HEK293 (cell line): ENCODE data around the gene PDAP1.

Experiments used
- CTCF ChIA-PET: fragments of 350-600 bp; formaldehyde crosslinking; extraction: SDS; loops from one replicate; lab custom pipeline; 2021; ENCODE audit warnings: antibody characterized with exemption; lab: Yijun Ruan, JAX
- POLR2A ChIA-PET: fragments of 300-600 bp; formaldehyde crosslinking; extraction: SDS; loops from one replicate; lab custom pipeline; 2020; ENCODE audit warnings: antibody characterized with exemption, inconsistent platforms; lab: Yijun Ruan, JAX
- H3K27ac ChIP-seq: fragments of 200-500 bp; sonication (Bioruptor generic); 2 replicates; pipeline ENCODE4 v1.5.1; 2014; ENCODE audit warnings: low read depth, low read length, control low read depth, inconsistent platforms; ENCODE audit errors: extremely low read depth
- H3K36me3 ChIP-seq, 2 experiments: fragments of 200-500 bp in 1 of 2; sonication (Bioruptor generic) in 1 of 2; 1 replicate in 1 of 2; 2 replicates in 1 of 2; pipeline ENCODE4 v1.5.1; 2014 to 2017; ENCODE audit warnings: inconsistent platforms in 2 of 2, low read length in 2 of 2; ENCODE audit not compliant: control insufficient read depth in 2 of 2, insufficient read depth in 1 of 2
- H3K4me1 ChIP-seq: fragments of 200-500 bp; sonication (Bioruptor generic); 2 replicates; pipeline ENCODE4 v1.5.1; 2014; ENCODE audit warnings: mild to moderate bottlenecking, low read length, inconsistent platforms; ENCODE audit not compliant: control insufficient read depth, insufficient read depth
- H3K4me3 ChIP-seq: 2 replicates; pipeline ENCODE4 v1.5.1; 2011; ENCODE audit warnings: low read depth, mild to moderate bottlenecking, control low read depth, low read length, moderate library complexity
- H3K9me3 ChIP-seq: fragments of 200-500 bp; sonication (Bioruptor generic); 2 replicates; pipeline ENCODE4 v1.5.1; 2014; ENCODE audit warnings: low read depth, low read length, inconsistent platforms; ENCODE audit not compliant: control insufficient read depth, insufficient read depth
- BCL11A ChIP-seq: fragments of 450-650 bp; formaldehyde crosslinking; IDR thresholded peaks from 2 replicates; pipeline ENCODE4 v1.5.1; 2016; ENCODE audit warnings: low read depth, missing biosample characterization, missing genetic modification characterization
- ZBTB21 ChIP-seq: fragments of 450-650 bp; formaldehyde crosslinking; IDR thresholded peaks from 2 replicates; pipeline ENCODE4 v1.5.1; 2017; ENCODE audit warnings: missing biosample characterization, missing genetic modification characterization
- ZNF10 ChIP-seq: fragments of 450-650 bp; formaldehyde crosslinking; IDR thresholded peaks from 2 replicates; pipeline ENCODE4 v1.5.1; 2017; ENCODE audit warnings: missing biosample characterization, missing genetic modification characterization
- ZNF114 ChIP-seq: fragments of 450-650 bp; formaldehyde crosslinking; IDR thresholded peaks from 2 replicates; pipeline ENCODE4 v1.5.0; 2017; ENCODE audit warnings: missing biosample characterization, missing genetic modification characterization
- ZNF121 ChIP-seq: fragments of 450-650 bp; formaldehyde crosslinking; IDR thresholded peaks from 2 replicates; pipeline ENCODE4 v1.5.1; 2016; ENCODE audit warnings: missing biosample characterization, missing genetic modification characterization
- ZNF184 ChIP-seq: fragments of 450-650 bp; IDR thresholded peaks from 2 replicates; pipeline ENCODE4 v1.5.1; 2018; ENCODE audit warnings: missing biosample characterization, mild to moderate bottlenecking, missing genetic modification characterization
- ZNF223 ChIP-seq: fragments of 450-650 bp; formaldehyde crosslinking; IDR thresholded peaks from 2 replicates; pipeline ENCODE4 v1.5.1; 2016; ENCODE audit warnings: missing biosample characterization, missing genetic modification characterization
- ZNF24 ChIP-seq: fragments of 450-650 bp; formaldehyde crosslinking; IDR thresholded peaks from 2 replicates; pipeline ENCODE4 v1.5.1; 2016; ENCODE audit warnings: missing biosample characterization, missing genetic modification characterization
- ZNF404 ChIP-seq: fragments of 450-650 bp; formaldehyde crosslinking; IDR thresholded peaks from 2 replicates; pipeline ENCODE4 v1.5.1; 2017; ENCODE audit warnings: missing biosample characterization, missing genetic modification characterization
- ZNF555 ChIP-seq: fragments of 450-650 bp; formaldehyde crosslinking; conservative IDR thresholded peaks from 2 replicates; pipeline ENCODE4 v1.5.1; 2017; ENCODE audit warnings: missing biosample characterization, mild to moderate bottlenecking, missing genetic modification characterization, inconsistent platforms
- ZNF560 ChIP-seq: fragments of 450-650 bp; formaldehyde crosslinking; IDR thresholded peaks from 2 replicates; pipeline ENCODE4 v1.5.1; 2017; ENCODE audit warnings: missing biosample characterization, missing genetic modification characterization, borderline replicate concordance
- ZNF664 ChIP-seq: fragments of 450-650 bp; formaldehyde crosslinking; IDR thresholded peaks from 2 replicates; pipeline ENCODE4 v1.5.1; 2016; ENCODE audit warnings: missing biosample characterization, missing genetic modification characterization
- TF ChIP-seq, protein P1 (sequence below): fragments of 450-650 bp; formaldehyde crosslinking; IDR thresholded peaks from 2 replicates; pipeline ENCODE4 v1.5.1; 2016; ENCODE audit warnings: missing biosample characterization, missing genetic modification characterization
- TF ChIP-seq, protein P2 (sequence below): fragments of 450-650 bp; formaldehyde crosslinking; IDR thresholded peaks from 2 replicates; pipeline ENCODE4 v1.5.1; 2016; ENCODE audit warnings: missing biosample characterization, missing genetic modification characterization, low read depth
- TF ChIP-seq, protein P3 (sequence below): fragments of 450-650 bp; IDR thresholded peaks from 2 replicates; pipeline ENCODE4 v1.5.1; 2018; ENCODE audit warnings: missing biosample characterization, mild to moderate bottlenecking, missing genetic modification characterization
- TF ChIP-seq, protein P4 (sequence below): fragments of 450-650 bp; IDR thresholded peaks from 2 replicates; pipeline ENCODE4 v1.5.1; 2018; ENCODE audit warnings: missing biosample characterization, missing genetic modification characterization

The PDAP1 gene

DNA sequence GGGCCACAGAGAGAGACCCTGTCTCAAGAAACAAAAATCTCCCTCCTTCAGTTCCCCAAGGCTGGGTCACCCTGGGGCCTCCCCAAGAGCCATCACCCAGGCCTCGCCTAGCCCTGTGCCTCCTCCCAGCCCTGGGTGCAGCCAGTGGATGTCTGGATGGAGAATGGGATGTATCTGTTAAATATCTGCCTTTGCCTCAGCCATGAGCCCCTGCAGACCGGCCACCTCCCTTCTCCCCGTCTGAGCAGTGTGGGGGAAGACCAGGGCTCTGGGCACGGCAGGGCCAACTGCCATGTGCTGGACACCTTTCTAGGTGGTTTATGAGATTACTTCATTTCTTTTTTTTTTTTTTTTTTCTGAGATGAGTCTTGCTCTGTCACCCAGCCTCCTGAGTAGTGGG is 23.9 kb downstream of the PDAP1 start:
- TF ChIP-seq, protein P1, sequence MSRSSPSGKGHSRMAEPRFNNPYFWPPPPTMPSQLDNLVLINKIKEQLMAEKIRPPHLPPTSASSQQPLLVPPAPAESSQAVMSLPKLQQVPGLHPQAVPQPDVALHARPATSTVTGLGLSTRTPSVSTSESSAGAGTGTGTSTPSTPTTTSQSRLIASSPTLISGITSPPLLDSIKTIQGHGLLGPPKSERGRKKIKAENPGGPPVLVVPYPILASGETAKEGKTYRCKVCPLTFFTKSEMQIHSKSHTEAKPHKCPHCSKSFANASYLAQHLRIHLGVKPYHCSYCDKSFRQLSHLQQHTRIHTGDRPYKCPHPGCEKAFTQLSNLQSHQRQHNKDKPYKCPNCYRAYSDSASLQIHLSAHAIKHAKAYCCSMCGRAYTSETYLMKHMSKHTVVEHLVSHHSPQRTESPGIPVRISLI (tag by site-specific recombination), result 0 out of 2 replicates have a peak, but pooled peaks have one; percentile 45
- no peak for TF ChIP-seq ZNF223 (tag by site-specific recombination)
- no peaks in the 10 kb centered on the region; the same call in 1 of the 2 replicates for H3K4me1 ChIP-seq
- no peak overlapping the region for H3K4me3 ChIP-seq
- H3K9me3 ChIP-seq, result no peaks in the 10 kb centered on the region
- ChIA-PET CTCF (no interaction called here), POLR2A (no interaction called here)
- H3K36me3 ChIP-seq, result peaks cover 0 to 21% of the 10 kb centered on the region in 2 experiments; a peak in 2 of 3 replicates
- no peak overlapping the region for H3K27ac ChIP-seq

DNA sequence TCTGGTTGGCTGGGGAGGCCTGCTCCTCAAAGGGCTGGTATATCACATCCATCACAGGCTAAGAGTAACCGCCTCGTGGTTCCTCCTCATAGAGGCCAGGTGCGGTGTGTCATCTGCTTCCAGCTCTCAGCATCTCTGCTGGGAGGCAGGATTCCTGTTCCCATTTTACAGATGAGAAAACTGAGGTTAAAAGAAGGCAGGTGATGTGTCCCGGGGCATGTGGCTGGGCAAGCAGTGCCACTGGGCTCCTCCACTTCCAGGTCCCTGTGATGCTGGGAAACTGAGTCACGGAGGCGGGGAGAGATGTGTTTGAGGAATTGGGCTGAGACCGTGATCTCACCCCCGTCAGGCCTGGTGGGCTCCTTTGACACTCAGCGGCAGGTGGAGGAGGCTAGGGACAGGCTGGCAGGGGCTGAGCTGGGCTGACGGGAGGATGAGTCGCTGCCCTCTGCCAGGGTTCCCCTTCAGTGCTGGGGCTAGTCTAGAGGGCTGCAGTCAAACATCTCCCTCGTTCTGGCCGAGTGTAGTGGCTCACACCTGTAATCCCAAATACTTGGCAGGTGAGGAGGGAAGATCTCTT is 24.5 kb downstream of the PDAP1 start:
- Histone ChIP-seq H3K36me3 (peaks cover 0 to 19% of the 10 kb centered on the region in 2 experiments; a peak in 2 of 3 replicates), H3K4me3 (no peak overlapping the region), H3K9me3 (no peaks in the 10 kb centered on the region), H3K4me1 (no peaks in the 10 kb centered on the region; the same call in 1 of the 2 replicates), H3K27ac (no peak overlapping the region)
- POLR2A ChIA-PET, result interaction anchor here (1.5 kb wide), 1 partner anchor 9 kb away, joined by 4 read pairs; no protein-coding TSS in a partner anchor
- CTCF ChIA-PET, result no interaction called here
- TF ChIP-seq ZNF24 (tag by site-specific recombination) (0 out of 2 replicates have a peak, but pooled peaks have one; percentile 26), ZBTB21 (tag by site-specific recombination) (no peak), ZNF10 (no peak), ZNF404 (no peak), ZNF184 (tag by site-specific recombination) (no peak), ZNF555 (no peak)
- TF ChIP-seq, protein P2, sequence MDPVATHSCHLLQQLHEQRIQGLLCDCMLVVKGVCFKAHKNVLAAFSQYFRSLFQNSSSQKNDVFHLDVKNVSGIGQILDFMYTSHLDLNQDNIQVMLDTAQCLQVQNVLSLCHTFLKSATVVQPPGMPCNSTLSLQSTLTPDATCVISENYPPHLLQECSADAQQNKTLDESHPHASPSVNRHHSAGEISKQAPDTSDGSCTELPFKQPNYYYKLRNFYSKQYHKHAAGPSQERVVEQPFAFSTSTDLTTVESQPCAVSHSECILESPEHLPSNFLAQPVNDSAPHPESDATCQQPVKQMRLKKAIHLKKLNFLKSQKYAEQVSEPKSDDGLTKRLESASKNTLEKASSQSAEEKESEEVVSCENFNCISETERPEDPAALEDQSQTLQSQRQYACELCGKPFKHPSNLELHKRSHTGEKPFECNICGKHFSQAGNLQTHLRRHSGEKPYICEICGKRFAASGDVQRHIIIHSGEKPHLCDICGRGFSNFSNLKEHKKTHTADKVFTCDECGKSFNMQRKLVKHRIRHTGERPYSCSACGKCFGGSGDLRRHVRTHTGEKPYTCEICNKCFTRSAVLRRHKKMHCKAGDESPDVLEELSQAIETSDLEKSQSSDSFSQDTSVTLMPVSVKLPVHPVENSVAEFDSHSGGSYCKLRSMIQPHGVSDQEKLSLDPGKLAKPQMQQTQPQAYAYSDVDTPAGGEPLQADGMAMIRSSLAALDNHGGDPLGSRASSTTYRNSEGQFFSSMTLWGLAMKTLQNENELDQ (tag by site-specific recombination), result no peak
- TF ChIP-seq, all 188 proteins: peak for 1

DNA sequence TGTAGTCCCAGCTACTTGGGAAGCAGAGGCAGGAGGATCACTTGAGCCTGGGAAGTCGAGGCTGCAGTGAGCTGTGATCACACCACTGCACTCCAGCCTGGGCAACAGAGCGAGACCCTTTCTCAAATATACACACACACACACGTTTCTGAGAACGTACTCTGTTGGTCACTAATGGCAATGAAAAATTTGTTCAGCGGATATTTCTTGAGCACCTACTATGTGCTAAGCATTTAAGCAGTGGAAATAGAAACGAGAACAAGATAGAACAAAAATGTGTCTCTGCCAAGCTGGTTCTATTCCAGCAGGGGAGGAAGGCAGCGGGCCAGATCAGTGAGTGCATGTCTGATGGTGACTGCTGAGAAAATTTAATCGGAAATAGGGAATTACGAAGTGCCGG is 25.2 kb downstream of the PDAP1 start:
- Histone ChIP-seq H3K9me3 (no peaks in the 10 kb centered on the region), H3K27ac (no peak overlapping the region), H3K36me3 (peaks cover 0 to 16% of the 10 kb centered on the region in 2 experiments; a peak in 2 of 3 replicates), H3K4me3 (no peak overlapping the region), H3K4me1 (no peaks in the 10 kb centered on the region; the same call in 1 of the 2 replicates)
- ChIA-PET POLR2A (interaction anchor here (1.5 kb wide), 1 partner anchor 10 kb away, joined by 4 read pairs; no protein-coding TSS in a partner anchor), CTCF (interaction anchor here (0.6 to 0.7 kb wide), 2 partner anchors 15 to 98 kb away, joined by 3 to 4 read pairs; no protein-coding TSS in a partner anchor)
- no peak for TF ChIP-seq ZNF121 (tag by site-specific recombination)
- TF ChIP-seq ZNF114 (tag by site-specific recombination), result no peak
- 0 out of 2 replicates have a peak, but pooled peaks have one; percentile 50 for TF ChIP-seq ZNF664 (tag by site-specific recombination)

DNA sequence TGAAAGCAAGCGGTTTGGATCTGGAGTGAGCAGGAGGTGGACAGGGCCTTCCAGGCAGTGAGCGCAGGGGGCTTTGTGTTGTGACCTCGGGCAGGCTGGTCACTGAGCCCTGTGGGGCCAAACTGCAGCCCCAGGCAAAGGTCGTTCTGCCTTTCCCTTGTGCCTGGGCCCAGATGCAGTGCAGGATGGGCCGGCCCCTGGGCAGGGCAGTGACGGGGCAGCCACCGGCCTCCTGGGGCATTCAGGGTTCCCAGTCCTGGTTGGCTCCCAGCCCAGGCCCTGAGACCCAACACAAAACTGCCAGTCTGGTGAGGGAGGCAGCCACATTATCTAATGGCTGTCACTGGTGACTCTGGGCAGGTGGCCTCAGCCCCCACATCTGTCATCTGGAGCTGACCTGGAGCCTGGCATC is 26.7 kb downstream of the PDAP1 start:
- no peak overlapping the region for H3K27ac ChIP-seq
- TF ChIP-seq ZNF114 (tag by site-specific recombination) (no peak), ZNF560 (no peak), BCL11A (tag by site-specific recombination) (no peak)
- TF ChIP-seq, protein P3, sequence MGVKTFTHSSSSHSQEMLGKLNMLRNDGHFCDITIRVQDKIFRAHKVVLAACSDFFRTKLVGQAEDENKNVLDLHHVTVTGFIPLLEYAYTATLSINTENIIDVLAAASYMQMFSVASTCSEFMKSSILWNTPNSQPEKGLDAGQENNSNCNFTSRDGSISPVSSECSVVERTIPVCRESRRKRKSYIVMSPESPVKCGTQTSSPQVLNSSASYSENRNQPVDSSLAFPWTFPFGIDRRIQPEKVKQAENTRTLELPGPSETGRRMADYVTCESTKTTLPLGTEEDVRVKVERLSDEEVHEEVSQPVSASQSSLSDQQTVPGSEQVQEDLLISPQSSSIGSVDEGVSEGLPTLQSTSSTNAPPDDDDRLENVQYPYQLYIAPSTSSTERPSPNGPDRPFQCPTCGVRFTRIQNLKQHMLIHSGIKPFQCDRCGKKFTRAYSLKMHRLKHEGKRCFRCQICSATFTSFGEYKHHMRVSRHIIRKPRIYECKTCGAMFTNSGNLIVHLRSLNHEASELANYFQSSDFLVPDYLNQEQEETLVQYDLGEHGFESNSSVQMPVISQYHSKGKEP, result no peak
- TF ChIP-seq, protein P4, sequence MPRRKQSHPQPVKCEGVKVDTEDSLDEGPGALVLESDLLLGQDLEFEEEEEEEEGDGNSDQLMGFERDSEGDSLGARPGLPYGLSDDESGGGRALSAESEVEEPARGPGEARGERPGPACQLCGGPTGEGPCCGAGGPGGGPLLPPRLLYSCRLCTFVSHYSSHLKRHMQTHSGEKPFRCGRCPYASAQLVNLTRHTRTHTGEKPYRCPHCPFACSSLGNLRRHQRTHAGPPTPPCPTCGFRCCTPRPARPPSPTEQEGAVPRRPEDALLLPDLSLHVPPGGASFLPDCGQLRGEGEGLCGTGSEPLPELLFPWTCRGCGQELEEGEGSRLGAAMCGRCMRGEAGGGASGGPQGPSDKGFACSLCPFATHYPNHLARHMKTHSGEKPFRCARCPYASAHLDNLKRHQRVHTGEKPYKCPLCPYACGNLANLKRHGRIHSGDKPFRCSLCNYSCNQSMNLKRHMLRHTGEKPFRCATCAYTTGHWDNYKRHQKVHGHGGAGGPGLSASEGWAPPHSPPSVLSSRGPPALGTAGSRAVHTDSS (tag by site-specific recombination), result no peak
- H3K36me3 ChIP-seq, result peaks cover 5 to 9% of the 10 kb centered on the region in 2 experiments; a peak in 2 of 3 replicates

More for the DNA sequence above, 26.7 kb downstream of the PDAP1 start:
- H3K9me3 ChIP-seq, result no peaks in the 10 kb centered on the region
- H3K4me3 ChIP-seq, result no peak overlapping the region
- CTCF ChIA-PET, result no interaction called here
- POLR2A ChIA-PET, result interaction anchor here (1.0 kb wide), 1 partner anchor 25 kb away, joined by 3 read pairs; no protein-coding TSS in a partner anchor
- H3K4me1 ChIP-seq, result no peaks in the 10 kb centered on the region; the same call in 1 of the 2 replicates
